Spleen (tissue), 7 donors: ENCODE measurements around the gene IQSEC3.

Experiments used
- CTCF ChIP-seq, 11 experiments: fragments of 200-600 bp in 7 of 11; fragments of 450-650 bp in 4 of 11; sonication (generic) in 4 of 11; IDR thresholded peaks in 8 of 11; conservative IDR thresholded peaks in 3 of 11; 1 replicate in 7 of 11; 2 replicates in 4 of 11; pipeline versions ENCODE4 v1.4.0 to v1.8.0; 2016 to 2021; ENCODE audit warnings: antibody characterized with exemption in 11 of 11, inconsistent platforms in 4 of 11, mild to moderate bottlenecking in 1 of 11
- POLR2A ChIP-seq, 3 donors: fragments of 450-650 bp; IDR thresholded peaks; one replicate each; pipeline ENCODE4 v1.5.1; 2017; ENCODE audit warnings: antibody characterized with exemption in 3 of 3, mild to moderate bottlenecking in 1 of 3
- POLR2AphosphoS5 ChIP-seq, 3 donors: sonication (generic); formaldehyde crosslinking; IDR thresholded peaks; one replicate each; pipeline ENCODE4 v1.5.1; 2017; ENCODE audit warnings: antibody characterized with exemption in 3 of 3
- donor health status: DM: no; HTN: no; CAD: no; lungs with moderate emphysema.
- donor health status: DM: no; HTN: no; CAD: no.
- donor health status: DM: no; HTN: no; CAD: no.

GRCh38 chr12:203074-203461 is 136.5 kb downstream of the IQSEC3 start:
- TF ChIP-seq CTCF (IDR thresholded peaks at IDR 0.05 in 8 of 11, conservative IDR thresholded peaks at IDR 0.05 in 3 of 11) (no peak), POLR2AphosphoS5 (IDR thresholded peaks at IDR 0.05) (no peak), POLR2A (IDR thresholded peaks at IDR 0.05) (no peak)
